Adipocyte (in vitro differentiated cells): ENCODE data around the gene TTC7B.
A peak's percentile ranks its signal among the peaks of the same experiment; 100 is the strongest.

ENCODE experiments used
- DNase-seq: peaks from one replicate; pipeline ENCODE4 v3.0.0-alpha.2; 2015; ENCODE audit warnings: low read depth
- H3K27me3 ChIP-seq: replicated peaks from 2 replicates; pipeline ENCODE4 v1.7.0; 2013; ENCODE audit warnings: mild to moderate bottlenecking, low read length, moderate library complexity; ENCODE audit not compliant: control insufficient read depth, insufficient read depth
- H3K36me3 ChIP-seq: 2 replicates; pipeline ENCODE4 v1.7.0; 2013; ENCODE audit warnings: low read length, mild to moderate bottlenecking, moderate library complexity; ENCODE audit not compliant: control insufficient read depth, insufficient read depth, severe bottlenecking
- H3K4me1 ChIP-seq: 2 replicates; pipeline ENCODE4 v1.7.0; 2013; ENCODE audit warnings: mild to moderate bottlenecking, low read length, moderate library complexity; ENCODE audit not compliant: control insufficient read depth, insufficient read depth
- H3K4me3 ChIP-seq: 2 replicates; pipeline ENCODE4 v1.7.0; 2013; ENCODE audit warnings: mild to moderate bottlenecking, low read length, moderate library complexity
- H3K9ac ChIP-seq: 2 replicates; pipeline ENCODE4 v1.7.0; 2013; ENCODE audit warnings: mild to moderate bottlenecking, low read length, moderate library complexity
- H3K9me3 ChIP-seq: 2 replicates; pipeline ENCODE4 v1.7.0; 2013; ENCODE audit warnings: mild to moderate bottlenecking, low read length, moderate library complexity; ENCODE audit not compliant: control insufficient read depth

TTC7B gene

GRCh38 chr14:90803249-90803648, 13.0 kb downstream of the TTC7B start:
- DNase-seq, result no peak

GRCh38 chr14:90799420-90799819, 16.8 kb downstream of the TTC7B start:
- Histone ChIP-seq H3K4me1 (peaks cover 48% of the 10 kb centered on the region), H3K27me3 (no peaks in the 10 kb centered on the region), H3K4me3 (no peak overlapping the region), H3K36me3 (no peaks in the 10 kb centered on the region), H3K9me3 (no peaks in the 10 kb centered on the region), H3K9ac (no peak overlapping the region)
- no peak for DNase-seq

More at GRCh38 chr14:90803249-90803648, 13.0 kb downstream of the TTC7B start:
- Histone ChIP-seq H3K9me3 (no peaks in the 10 kb centered on the region), H3K4me3 (no peak overlapping the region), H3K36me3 (no peaks in the 10 kb centered on the region), H3K9ac (no peak overlapping the region), H3K4me1 (peaks cover 48% of the 10 kb centered on the region), H3K27me3 (no peaks in the 10 kb centered on the region)

DNA sequence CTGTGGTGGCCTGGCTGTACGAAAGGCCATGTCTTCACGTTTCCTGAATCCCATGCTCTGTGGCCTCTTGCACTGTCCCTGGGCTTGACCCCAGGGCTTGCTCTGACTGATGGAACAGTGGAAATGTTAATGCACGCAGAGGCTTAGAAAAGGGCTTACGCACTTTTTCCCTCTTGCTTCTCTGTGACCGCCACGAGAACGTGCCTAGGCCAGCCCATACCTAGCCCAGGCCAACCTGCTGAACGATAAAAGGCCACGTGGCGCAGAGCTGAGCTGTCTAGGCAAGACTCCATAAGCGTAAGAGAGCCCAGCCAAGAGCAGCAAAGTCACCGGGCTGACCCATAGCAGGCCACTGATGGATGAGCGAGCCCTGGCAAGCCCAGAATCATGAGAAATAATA, 18.3 kb downstream of the TTC7B start:
- no peaks in the 10 kb centered on the region for H3K27me3 ChIP-seq
- H3K4me1 ChIP-seq, result peaks cover 39% of the 10 kb centered on the region
- H3K9ac ChIP-seq, result no peak overlapping the region
- H3K36me3 ChIP-seq, result no peaks in the 10 kb centered on the region
- no peak for DNase-seq
- no peaks in the 10 kb centered on the region for H3K9me3 ChIP-seq
- no peak overlapping the region for H3K4me3 ChIP-seq

DNA sequence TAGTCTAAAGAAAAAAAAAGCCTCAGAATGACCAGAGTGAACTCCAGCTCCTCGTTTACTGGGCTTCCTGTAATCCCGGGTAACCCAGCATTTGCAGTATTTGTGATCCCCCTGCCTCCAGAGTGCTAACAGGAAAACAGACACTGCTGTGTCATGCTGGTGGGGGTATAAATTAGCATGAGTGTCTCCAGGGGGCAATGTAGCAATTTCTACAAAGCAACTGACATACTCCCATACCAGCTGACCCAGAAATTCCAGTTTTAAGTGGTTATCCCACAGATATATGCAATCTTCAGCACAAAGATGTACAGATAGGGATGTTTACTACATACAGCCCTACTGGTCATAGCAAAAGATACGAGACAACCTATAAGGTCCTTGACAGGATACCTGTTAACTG, 18.8 kb downstream of the TTC7B start:
- Histone ChIP-seq H3K4me3 (no peak overlapping the region), H3K9me3 (no peaks in the 10 kb centered on the region), H3K9ac (no peak overlapping the region), H3K4me1 (peaks cover 37% of the 10 kb centered on the region), H3K27me3 (no peaks in the 10 kb centered on the region), H3K36me3 (no peaks in the 10 kb centered on the region)
- no peak for DNase-seq

- no peak overlapping the region for H3K4me3 ChIP-seq
- H3K27me3 ChIP-seq, result no peaks in the 10 kb centered on the region
- H3K4me1 ChIP-seq, result peaks cover 28% of the 10 kb centered on the region
- DNase-seq, result no peak
- no peaks in the 10 kb centered on the region for H3K36me3 ChIP-seq
- H3K9ac ChIP-seq, result peak overlapping the region; percentile 29
- no peaks in the 10 kb centered on the region for H3K9me3 ChIP-seq
These were observed 19.9 kb downstream of the TTC7B start for GRCh38 chr14:90796329-90796728.

DNA sequence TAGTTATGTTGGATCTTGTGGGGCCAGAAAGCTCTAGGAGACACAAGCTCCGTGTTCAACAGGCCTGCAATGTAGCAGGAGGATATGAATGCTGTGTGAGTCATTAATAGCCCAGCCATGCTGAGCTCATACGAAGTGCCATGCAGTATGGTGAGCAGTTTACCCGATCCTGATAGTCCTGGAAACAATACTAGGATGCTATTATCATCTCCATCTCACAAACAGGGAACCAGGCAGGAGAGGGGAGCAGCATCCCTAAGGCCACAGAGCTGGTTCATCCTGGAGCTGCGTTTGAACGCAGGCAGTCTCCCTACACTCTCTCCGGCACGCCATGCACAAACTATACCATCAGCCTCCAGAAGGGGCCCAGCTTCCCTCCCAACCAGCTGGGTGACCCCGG, 20.5 kb downstream of the TTC7B start:
- H3K4me3 ChIP-seq, result no peak overlapping the region

DNA sequence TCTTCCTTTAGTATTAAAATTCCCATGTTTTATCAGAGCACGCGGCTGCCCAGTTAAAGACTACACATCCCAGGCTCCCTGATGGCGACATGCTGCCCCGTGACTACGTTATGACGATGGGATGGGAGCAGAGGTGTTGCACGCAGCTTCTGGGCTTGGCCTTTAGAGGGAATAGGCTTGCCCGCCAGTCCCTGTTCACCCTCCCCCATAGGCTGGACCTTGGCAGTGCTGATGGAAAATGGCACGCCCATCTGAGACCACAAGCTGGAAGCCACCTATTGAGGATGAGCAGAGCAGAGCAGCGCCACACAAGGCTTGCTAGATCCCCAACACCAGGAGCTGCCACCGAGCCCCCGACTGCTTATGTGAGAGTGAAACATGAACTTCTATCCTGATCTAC, 24.7 kb downstream of the TTC7B start:
- H3K9ac ChIP-seq, result no peak overlapping the region
- no peaks in the 10 kb centered on the region for H3K36me3 ChIP-seq
- no peak for DNase-seq
- peaks cover 15% of the 10 kb centered on the region for H3K4me1 ChIP-seq
- H3K4me3 ChIP-seq, result no peak overlapping the region
- H3K27me3 ChIP-seq, result no peaks in the 10 kb centered on the region
- no peaks in the 10 kb centered on the region for H3K9me3 ChIP-seq

More for the DNA sequence above, 20.5 kb downstream of the TTC7B start:
- no peaks in the 10 kb centered on the region for H3K36me3 ChIP-seq
- no peaks in the 10 kb centered on the region for H3K27me3 ChIP-seq
- H3K9me3 ChIP-seq, result no peaks in the 10 kb centered on the region
- peak overlapping the region; percentile 30 for H3K9ac ChIP-seq
- DNase-seq, result peak; percentile 59
- H3K4me1 ChIP-seq, result peaks cover 26% of the 10 kb centered on the region

DNA sequence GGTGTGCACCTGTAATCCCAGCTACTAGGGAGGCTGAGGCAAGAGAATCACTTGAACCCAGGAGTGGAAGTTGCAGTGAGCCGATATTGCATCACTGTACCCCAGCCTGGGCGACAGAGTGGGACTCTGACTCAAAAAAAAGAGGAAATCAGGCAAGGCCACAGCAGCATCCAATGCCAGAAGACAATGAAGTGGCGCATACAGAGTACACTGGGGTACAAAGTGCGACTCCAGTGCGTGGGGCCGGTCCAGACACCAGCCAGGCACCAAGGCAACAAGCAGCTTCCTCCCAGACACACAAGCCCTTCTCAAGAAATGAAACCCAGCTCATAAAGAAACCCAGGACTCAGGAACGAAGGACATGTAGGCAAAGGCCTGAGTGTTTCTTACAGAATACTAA, 28.2 kb downstream of the TTC7B start:
- Histone ChIP-seq H3K36me3 (peaks cover 4% of the 10 kb centered on the region), H3K9ac (no peak overlapping the region), H3K27me3 (no peaks in the 10 kb centered on the region), H3K9me3 (no peaks in the 10 kb centered on the region), H3K4me3 (no peak overlapping the region), H3K4me1 (no peaks in the 10 kb centered on the region)
- no peak for DNase-seq

GRCh38 chr14:90785876-90786450, 30.3 kb downstream of the TTC7B start:
- peaks cover 9% of the 10 kb centered on the region for H3K4me1 ChIP-seq
- H3K9ac ChIP-seq, result no peak overlapping the region
- H3K36me3 ChIP-seq, result peaks cover 7% of the 10 kb centered on the region
- no peaks in the 10 kb centered on the region for H3K27me3 ChIP-seq
- H3K4me3 ChIP-seq, result no peak overlapping the region
- DNase-seq, result no peak
- no peaks in the 10 kb centered on the region for H3K9me3 ChIP-seq

DNA sequence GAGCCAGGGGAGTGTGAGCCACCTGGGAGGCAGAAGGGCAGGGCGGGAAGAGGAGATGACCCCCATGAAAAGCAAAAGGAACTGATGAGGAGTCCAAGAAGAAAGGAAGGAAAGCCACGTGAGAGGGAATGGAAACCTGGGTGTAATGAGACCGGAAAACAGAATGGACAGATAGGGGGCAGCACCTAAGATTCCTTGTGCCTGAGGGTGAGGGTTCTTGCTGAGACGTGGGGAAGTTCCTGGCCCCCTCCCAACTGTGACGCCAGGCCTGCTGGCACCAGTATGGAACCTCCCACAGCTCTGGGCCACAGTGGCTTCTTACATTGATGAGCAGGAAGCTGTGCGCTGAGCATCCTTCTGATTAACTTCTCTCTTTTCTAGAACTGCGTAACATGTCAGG, 30.8 kb downstream of the TTC7B start:
- Histone ChIP-seq H3K4me1 (peaks cover 14% of the 10 kb centered on the region), H3K27me3 (no peaks in the 10 kb centered on the region), H3K9ac (no peak overlapping the region), H3K4me3 (no peak overlapping the region), H3K9me3 (no peaks in the 10 kb centered on the region), H3K36me3 (peaks cover 7% of the 10 kb centered on the region)
- DNase-seq, result no peak

DNA sequence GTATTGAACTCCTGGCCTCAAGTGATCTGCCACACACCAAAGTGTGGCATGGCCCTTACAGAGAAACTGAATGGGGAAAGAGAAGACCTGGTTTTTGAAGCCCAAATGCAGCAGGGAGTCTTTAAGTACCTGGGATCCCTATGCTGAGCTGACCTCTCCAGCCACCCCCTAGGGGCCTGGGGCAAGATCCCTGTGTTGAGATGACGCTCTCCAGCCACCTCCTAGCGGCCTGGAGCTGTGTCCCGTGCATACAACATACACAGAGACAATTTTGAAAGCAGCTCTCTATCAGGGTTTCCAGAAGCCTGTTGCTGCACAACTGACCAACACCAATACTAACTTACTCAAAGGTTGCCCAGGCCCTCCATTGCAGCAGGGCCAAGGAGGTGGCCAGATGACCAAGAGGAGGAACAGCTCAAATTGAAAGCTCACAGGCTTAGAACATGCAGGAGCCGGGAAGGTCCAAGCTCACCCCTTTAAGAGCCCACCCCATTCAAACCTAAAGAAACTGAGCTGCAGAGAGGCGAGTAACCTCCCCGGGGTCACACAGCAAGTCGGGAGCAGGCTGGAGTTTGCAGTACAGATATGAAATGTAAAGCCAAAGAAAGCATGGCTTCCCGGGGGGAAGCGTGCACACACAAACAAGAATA, 31.5 kb downstream of the TTC7B start:
- Histone ChIP-seq H3K36me3 (peaks cover 7% of the 10 kb centered on the region), H3K9me3 (no peaks in the 10 kb centered on the region), H3K4me3 (no peak overlapping the region), H3K9ac (no peak overlapping the region), H3K27me3 (no peaks in the 10 kb centered on the region), H3K4me1 (peaks cover 14% of the 10 kb centered on the region)
- no peak for DNase-seq

- no peak for DNase-seq
- H3K9me3 ChIP-seq, result no peaks in the 10 kb centered on the region
- H3K36me3 ChIP-seq, result peaks cover 7% of the 10 kb centered on the region
- peaks cover 14% of the 10 kb centered on the region for H3K4me1 ChIP-seq
- no peak overlapping the region for H3K9ac ChIP-seq
- no peaks in the 10 kb centered on the region for H3K27me3 ChIP-seq
- no peak overlapping the region for H3K4me3 ChIP-seq
These were observed 32.9 kb downstream of the TTC7B start for GRCh38 chr14:90783344-90783743.
